IMR-90 (cell line): ENCODE data around the gene PTPN3. TPM values are rescaled to one million over a fixed set of nuclear protein-coding genes. Genes with fewer than 3 reads are reported as not detected.

Experiments used
- ATAC-seq: fragments of 200-7000 bp; cut with Tn5 transposase; 2 replicates; pipeline ENCODE4 v1.9.1; 2020; ENCODE audit warnings: low read depth, mild to moderate bottlenecking, moderate library complexity
- BruUV-seq: library from RNA; stranded (reverse); fragments of 400-500 nt; replicated peaks from 2 replicates; lab custom pipeline; 2021; lab: Mats Ljungman, UMichigan
- CTCF ChIA-PET: fragments of 300-600 bp; formaldehyde crosslinking; extraction: SDS; loops from one replicate; lab custom pipeline; 2021; ENCODE audit warnings: antibody characterized with exemption; lab: Yijun Ruan, JAX
- POLR2A ChIA-PET: fragments of 300-600 bp; sonication (Branson Sonifier 250); formaldehyde crosslinking; loops from one replicate; lab custom pipeline; 2022; ENCODE audit warnings: antibody characterized with exemption; ENCODE audit not compliant: unreplicated experiment; lab: Charles Lee
- DNase-seq: peaks from one replicate; pipeline ENCODE4 v3.0.0; 2013
- H2AFZ ChIP-seq: replicated peaks from 2 replicates; pipeline ENCODE3; 2013; ENCODE audit warnings: low read length, mild to moderate bottlenecking; ENCODE audit not compliant: poor library complexity
- H2AK5ac ChIP-seq: 2 replicates; pipeline ENCODE4 v1.6.1; 2013; ENCODE audit warnings: low read depth, low read length, inconsistent platforms
- H2AK9ac ChIP-seq: replicated peaks from 2 replicates; pipeline ENCODE3; 2013; ENCODE audit warnings: mild to moderate bottlenecking, low read depth, low read length, moderate library complexity; ENCODE audit not compliant: poor library complexity
- H2BK120ac ChIP-seq: 2 replicates; pipeline ENCODE4 v1.6.1; 2013; ENCODE audit warnings: low read depth, low read length, inconsistent platforms
- H2BK15ac ChIP-seq: 3 replicates; pipeline ENCODE4 v1.6.1; 2013; ENCODE audit warnings: low read depth, low read length, inconsistent platforms
- H2BK20ac ChIP-seq: 2 replicates; pipeline ENCODE4 v1.6.1; 2013; ENCODE audit warnings: low read depth, mild to moderate bottlenecking, inconsistent platforms, low read length, moderate library complexity
- H2BK5ac ChIP-seq: 2 replicates; pipeline ENCODE4 v1.6.1; 2013; ENCODE audit warnings: mild to moderate bottlenecking, low read depth, low read length, inconsistent platforms; ENCODE audit not compliant: poor library complexity, severe bottlenecking
- H3K14ac ChIP-seq: replicated peaks from 2 replicates; pipeline ENCODE4 v1.6.1; 2013; ENCODE audit warnings: low read depth, low read length, inconsistent platforms
- H3K18ac ChIP-seq: 2 replicates; pipeline ENCODE4 v1.6.1; 2013; ENCODE audit warnings: low read depth, low read length, control low read depth
- H3K23ac ChIP-seq: 2 replicates; pipeline ENCODE4 v1.6.1; 2013; ENCODE audit warnings: low read depth, low read length, inconsistent platforms
- H3K27ac ChIP-seq: 2 replicates; pipeline ENCODE4 v1.5.1; 2013; ENCODE audit warnings: mild to moderate bottlenecking, control low read depth, low read length; ENCODE audit not compliant: insufficient read depth
- H3K27me3 ChIP-seq: 2 replicates; pipeline ENCODE4 v1.6.1; 2013; ENCODE audit warnings: low read length; ENCODE audit not compliant: control insufficient read depth, insufficient read depth
- H3K36me3 ChIP-seq: 2 replicates; pipeline ENCODE4 v1.6.1; 2013; ENCODE audit warnings: low read length, mixed read lengths; ENCODE audit not compliant: control insufficient read depth, insufficient read depth
- H3K4ac ChIP-seq: 2 replicates; pipeline ENCODE4 v1.6.1; 2013; ENCODE audit warnings: low read depth, low read length, inconsistent platforms
- H3K4me1 ChIP-seq: 2 replicates; pipeline ENCODE4 v1.6.1; 2013; ENCODE audit warnings: low read length, mixed read lengths; ENCODE audit not compliant: control insufficient read depth, insufficient read depth
- H3K4me2 ChIP-seq: 2 replicates; pipeline ENCODE4 v1.6.1; 2013; ENCODE audit warnings: low read depth, mild to moderate bottlenecking, control low read depth, low read length, moderate library complexity
- H3K4me3 ChIP-seq: 2 replicates; pipeline ENCODE4 v1.5.1; 2013; ENCODE audit warnings: low read depth, mild to moderate bottlenecking, control low read depth, low read length, moderate library complexity; ENCODE audit not compliant: insufficient read depth
- H3K56ac ChIP-seq: 2 replicates; pipeline ENCODE4 v1.6.1; 2013; ENCODE audit warnings: low read length, inconsistent platforms; ENCODE audit not compliant: insufficient read depth; ENCODE audit errors: extremely low read depth
- H3K79me1 ChIP-seq, 2 experiments: 2 replicates each; pipeline ENCODE4 v1.6.1; 2013; ENCODE audit warnings: low read length in 2 of 2, inconsistent platforms in 1 of 2, low read depth in 1 of 2
- H3K9ac ChIP-seq: 2 replicates; pipeline ENCODE4 v1.6.1; 2013; ENCODE audit warnings: low read depth, low read length, control low read depth
- H3K9me1 ChIP-seq: 2 replicates; pipeline ENCODE4 v1.6.1; 2013; ENCODE audit warnings: low read length, inconsistent platforms; ENCODE audit not compliant: insufficient read depth
- H3K9me3 ChIP-seq: 2 replicates; pipeline ENCODE4 v1.6.1; 2013; ENCODE audit warnings: low read length; ENCODE audit not compliant: control insufficient read depth, insufficient read depth
- H4K20me1 ChIP-seq: 2 replicates; pipeline ENCODE4 v1.6.1; 2013; ENCODE audit warnings: low read length, inconsistent platforms; ENCODE audit not compliant: insufficient read depth
- H4K5ac ChIP-seq: 2 replicates; pipeline ENCODE4 v1.6.1; 2013; ENCODE audit warnings: mild to moderate bottlenecking, low read depth, low read length, control low read depth
- H4K8ac ChIP-seq, 2 experiments: 2 replicates each; pipeline ENCODE4 v1.6.1; 2013; ENCODE audit warnings: low read depth in 2 of 2, low read length in 2 of 2, control low read depth in 1 of 2, inconsistent platforms in 1 of 2
- H4K91ac ChIP-seq: 2 replicates; pipeline ENCODE4 v1.6.1; 2013; ENCODE audit warnings: low read depth, low read length, inconsistent platforms; ENCODE audit not compliant: insufficient read depth
- CEBPB ChIP-seq: IDR thresholded peaks from 2 replicates; pipeline ENCODE4 v1.6.1; 2012; ENCODE audit warnings: low read depth, low read length, improper control_type of control experiment
- ELK1 ChIP-seq: fragments of 150-350 bp; IDR thresholded peaks from 2 replicates; pipeline ENCODE4 v1.6.1; 2016; ENCODE audit warnings: low read depth, mild to moderate bottlenecking, low read length, moderate library complexity, borderline replicate concordance
- NFE2L2 ChIP-seq: fragments of 150-350 bp; IDR thresholded peaks from 2 replicates; pipeline ENCODE4 v1.6.1; 2016; ENCODE audit warnings: low read depth, mild to moderate bottlenecking, low read length
- RAD21 ChIP-seq: IDR thresholded peaks from 2 replicates; pipeline ENCODE4 v1.6.1; 2012; ENCODE audit warnings: low read length, improper control_type of control experiment
- RCOR1 ChIP-seq: IDR thresholded peaks from 2 replicates; pipeline ENCODE4 v1.6.1; 2012; ENCODE audit warnings: mild to moderate bottlenecking, low read length, improper control_type of control experiment; ENCODE audit not compliant: insufficient replicate concordance
- RFX5 ChIP-seq: IDR thresholded peaks from 2 replicates; pipeline ENCODE4 v1.8.0; 2012; ENCODE audit warnings: low read depth, mild to moderate bottlenecking, low read length, moderate library complexity
- WGBS, 2 experiments: methylation state at CpG; one replicate each; pipeline versions ENCODE4 v1.1.5 to v1.1.7; 2013; ENCODE audit warnings: missing lambda C conversion rate in 2 of 2; ENCODE audit not compliant: insufficient read length in 1 of 2; ENCODE audit errors: extremely low coverage in 2 of 2; 5-methylcytosine and 5-hydroxymethylcytosine counted together
- dilution Hi-C: fragments of 300-500 bp; cut with HindIII; formaldehyde crosslinking; loops from one replicate; pipeline ENCODE4 v1.14.3; 2018; ENCODE audit warnings: low sequenced_read_pairs; ENCODE audit not compliant: unreplicated experiment
- in situ Hi-C: fragments of 300-500 bp; cut with MboI; formaldehyde crosslinking; loops from 3 replicates; pipeline ENCODE4 v1.14.3; 2019; ENCODE audit warnings: low sequenced_read_pairs, inconsistent platforms, mixed read lengths
- intact Hi-C: fragments of 100-400 bp; cut with micrococcal nuclease; formaldehyde crosslinking; loops from 2 replicates; pipeline ENCODE4 v1.10.0; 2022
- polyA plus RNA-seq, 3 experiments: library from polyadenylated mRNA; depleted of rRNA; stranded (reverse); fragments of >200 nt; gene quantifications; 2 replicates each; pipeline ENCODE4 v1.2.3, GENCODE V29; 2012; ENCODE audit warnings: low replicate concordance in 1 of 3
- total RNA-seq: library from RNA; depleted of rRNA; stranded (reverse); fragments of >200 nt; gene quantifications from 2 replicates; pipeline ENCODE4 v1.2.3, GENCODE V29; 2012

Gene PTPN3
- total and polyA plus RNA-seq, 2 of the 4 experiments (the other 2 are of a cell fraction) = 0.72 to 0.89 TPM

GRCh38 chr9:109387856-109388255, 110.3 kb downstream of the PTPN3 start:
- no peak overlapping the region for H2AK5ac ChIP-seq
- in situ Hi-C loops = no loop called here
- ChIA-PET POLR2A (no interaction called here), CTCF (no interaction called here)
- H2BK5ac ChIP-seq = no peak overlapping the region
- H2AK9ac ChIP-seq = no peak overlapping the region
- H2BK15ac ChIP-seq = no peak overlapping the region
- ATAC-seq (no peak), DNase-seq (no peak)
- no peak overlapping the region for H4K8ac ChIP-seq
- H3K4me3 ChIP-seq = no peak overlapping the region
- H3K4me1 ChIP-seq = no peaks in the 10 kb centered on the region
- TF ChIP-seq NFE2L2 (no peak), RAD21 (no peak), RCOR1 (no peak), CEBPB (no peak), ELK1 (no peak), RFX5 (no peak)
- H3K14ac ChIP-seq = no peak overlapping the region
- no peak overlapping the region for H2BK120ac ChIP-seq
- no peak overlapping the region for H3K18ac ChIP-seq
- no TSS peak for BruUV-seq
- intact Hi-C loops = no loop called here
- no peaks in the 10 kb centered on the region for H3K27me3 ChIP-seq
- no peaks in the 10 kb centered on the region for H3K79me1 ChIP-seq
- no peak overlapping the region for H3K56ac ChIP-seq
- no peak overlapping the region for H3K23ac ChIP-seq
- no peak overlapping the region for H3K4me2 ChIP-seq
- no peaks in the 10 kb centered on the region for H3K9me1 ChIP-seq
- no peak overlapping the region for H4K5ac ChIP-seq
- no peak overlapping the region for H3K27ac ChIP-seq
- WGBS, 2 experiments = no CpG with 5 or more reads among the region's 6 CpGs
- no peak overlapping the region for H3K4ac ChIP-seq
- no peaks in the 10 kb centered on the region; the same call in 1 of the 2 replicates for H3K36me3 ChIP-seq
- H4K91ac ChIP-seq = no peak overlapping the region
- H3K9ac ChIP-seq = no peak overlapping the region
- no peak overlapping the region for H2BK20ac ChIP-seq
- dilution Hi-C loops = no loop called here
- no peaks in the 10 kb centered on the region for H3K9me3 ChIP-seq
- H2AFZ ChIP-seq = no peak overlapping the region
- no peaks in the 10 kb centered on the region for H4K20me1 ChIP-seq
